WTC11 (cell line): ENCODE measurements around the gene SPDEF. TPM values are rescaled to one million over a fixed set of nuclear protein-coding genes. Genes with fewer than 3 reads are reported as not detected.

Experiments
- ATAC-seq: fragments of 200-7000 bp; cut with Tn5 transposase; 2 replicates; pipeline ENCODE4 v1.10.0; 2021; ENCODE audit warnings: mild to moderate bottlenecking, moderate library complexity
- CTCF ChIA-PET: fragments of 300-600 bp; sonication (Branson Sonifier 250); formaldehyde crosslinking; loops from one replicate; lab custom pipeline; 2021; ENCODE audit warnings: antibody characterized with exemption; lab: Charles Lee
- POLR2A ChIA-PET: fragments of 350-600 bp; sonication (Branson Sonifier 250); formaldehyde crosslinking; loops from one replicate; lab custom pipeline; 2021; ENCODE audit warnings: antibody characterized with exemption; lab: Charles Lee
- DNase-seq: peaks from one replicate; pipeline ENCODE4 v3.0.0; 2021; ENCODE audit warnings: low spot score
- H3K27ac Mint-ChIP-seq: 2 replicates; pipeline ENCODE4 v1.8.0; 2021; ENCODE audit warnings: mixed read lengths
- H3K27me3 Mint-ChIP-seq: 2 replicates; pipeline ENCODE4 v1.8.0; 2021; ENCODE audit warnings: low read depth, mild to moderate bottlenecking, moderate library complexity, mixed read lengths
- H3K36me3 Mint-ChIP-seq: 2 replicates; pipeline ENCODE4 v1.8.0; 2021; ENCODE audit warnings: mixed read lengths
- H3K4me1 Mint-ChIP-seq: 2 replicates; pipeline ENCODE4 v1.8.0; 2022; ENCODE audit warnings: mixed read lengths
- H3K4me3 Mint-ChIP-seq: 2 replicates; pipeline ENCODE4 v1.8.0; 2021; ENCODE audit warnings: mild to moderate bottlenecking, moderate library complexity, mixed read lengths
- H3K9me3 Mint-ChIP-seq: 2 replicates; pipeline ENCODE4 v1.8.0; 2021; ENCODE audit warnings: mixed read lengths
- HMGA2 ChIP-seq: fragments of 250-450 bp; sonication (Bioruptor Pico); IDR thresholded peaks from 2 replicates; pipeline ENCODE4 v1.4.0; 2021; ENCODE audit warnings: mild to moderate bottlenecking, moderate library complexity
- IRF2 ChIP-seq: sonication (generic); formaldehyde crosslinking; IDR thresholded peaks from 2 replicates; pipeline ENCODE4 v1.8.0; 2022; ENCODE audit warnings: low read depth, missing genetic modification reagents, borderline replicate concordance
- MYBL2 ChIP-seq: sonication (generic); formaldehyde crosslinking; IDR thresholded peaks from 2 replicates; pipeline ENCODE4 v1.8.1; 2023; ENCODE audit warnings: mild to moderate bottlenecking, moderate library complexity, missing genetic modification reagents
- NFATC4 ChIP-seq: fragments of 250-450 bp; sonication (Bioruptor Pico); IDR thresholded peaks from 2 replicates; pipeline ENCODE4 v1.9.0; 2021; ENCODE audit warnings: mild to moderate bottlenecking
- NFE2L1 ChIP-seq: sonication (generic); formaldehyde crosslinking; IDR thresholded peaks from 2 replicates; pipeline ENCODE4 v1.8.1; 2023; ENCODE audit warnings: missing genetic modification reagents
- NR1H2 ChIP-seq: sonication (generic); formaldehyde crosslinking; IDR thresholded peaks from 2 replicates; pipeline ENCODE4 v1.9.0; 2021; ENCODE audit warnings: mild to moderate bottlenecking, moderate library complexity, missing genetic modification reagents
- NR2C2 ChIP-seq: sonication (generic); formaldehyde crosslinking; IDR thresholded peaks from 2 replicates; pipeline ENCODE4 v1.8.0; 2022; ENCODE audit warnings: mild to moderate bottlenecking, missing genetic modification reagents
- NR3C1 ChIP-seq: sonication (generic); formaldehyde crosslinking; conservative IDR thresholded peaks from 2 replicates; pipeline ENCODE4 v1.8.1; 2023; ENCODE audit warnings: low read depth, mild to moderate bottlenecking, missing genetic modification reagents
- RELA ChIP-seq: sonication (generic); formaldehyde crosslinking; IDR thresholded peaks from 2 replicates; pipeline ENCODE4 v1.8.1; 2022; ENCODE audit warnings: missing genetic modification reagents, mild to moderate bottlenecking, borderline replicate concordance
- SMAD4 ChIP-seq: sonication (generic); formaldehyde crosslinking; IDR thresholded peaks from 2 replicates; pipeline ENCODE4 v1.8.0; 2022; ENCODE audit warnings: mild to moderate bottlenecking, missing genetic modification reagents
- SOX15 ChIP-seq: fragments of 250-450 bp; sonication (Bioruptor Pico); IDR thresholded peaks from 2 replicates; pipeline ENCODE4 v1.9.0; 2021; ENCODE audit warnings: mild to moderate bottlenecking
- SP1 ChIP-seq: sonication (generic); formaldehyde crosslinking; conservative IDR thresholded peaks from 2 replicates; pipeline ENCODE4 v1.8.1; 2022; ENCODE audit warnings: missing genetic modification reagents
- TCF7 ChIP-seq: sonication (generic); formaldehyde crosslinking; IDR thresholded peaks from 2 replicates; pipeline ENCODE4 v1.8.0; 2022; ENCODE audit warnings: mild to moderate bottlenecking, low read depth, missing genetic modification reagents, moderate library complexity
- ZNF232 ChIP-seq: sonication (generic); formaldehyde crosslinking; IDR thresholded peaks from 2 replicates; pipeline ENCODE4 v1.8.0; 2022; ENCODE audit warnings: mild to moderate bottlenecking, missing genetic modification reagents
- ZNF396 ChIP-seq: fragments of 250-450 bp; sonication (Bioruptor Pico); IDR thresholded peaks from 2 replicates; pipeline ENCODE4 v1.8.0; 2021; ENCODE audit warnings: mild to moderate bottlenecking, moderate library complexity, borderline replicate concordance
- ZNF423 ChIP-seq: fragments of 250-450 bp; sonication (Bioruptor Pico); IDR thresholded peaks from 2 replicates; pipeline ENCODE4 v2.1.2; 2022; ENCODE audit warnings: mild to moderate bottlenecking, moderate library complexity
- ZNF671 ChIP-seq: fragments of 250-450 bp; sonication (Bioruptor Pico); IDR thresholded peaks from 2 replicates; pipeline ENCODE4 v1.8.0; 2021; ENCODE audit warnings: mild to moderate bottlenecking
- total RNA-seq: library from RNA; stranded (reverse); gene quantifications from 3 replicates; pipeline ENCODE4 v1.2.3, GENCODE V29; 2021
- TF ChIP-seq, protein P1 (sequence below): sonication (generic); formaldehyde crosslinking; IDR thresholded peaks from 2 replicates; pipeline ENCODE4 v1.8.0; 2022; ENCODE audit warnings: mild to moderate bottlenecking, missing genetic modification reagents
- TF ChIP-seq, protein P2 (sequence below): sonication (generic); formaldehyde crosslinking; IDR thresholded peaks from 2 replicates; pipeline ENCODE4 v1.8.0; 2022; ENCODE audit warnings: mild to moderate bottlenecking, missing genetic modification reagents
- TF ChIP-seq, protein P3 (sequence below): sonication (generic); formaldehyde crosslinking; IDR thresholded peaks from 2 replicates; pipeline ENCODE4 v1.8.1; 2023; ENCODE audit warnings: mild to moderate bottlenecking, missing genetic modification reagents, moderate library complexity
- TF ChIP-seq, protein P4 (sequence below): fragments of 250-450 bp; sonication (Bioruptor Pico); IDR thresholded peaks from 2 replicates; pipeline ENCODE4 v1.9.0; 2021; ENCODE audit warnings: moderate library complexity, mild to moderate bottlenecking, inconsistent platforms, borderline replicate concordance
- TF ChIP-seq, protein P5 (sequence below): sonication (generic); formaldehyde crosslinking; IDR thresholded peaks from 2 replicates; pipeline ENCODE4 v1.8.1; 2022; ENCODE audit warnings: mild to moderate bottlenecking, moderate library complexity, missing genetic modification reagents
- TF ChIP-seq, protein P6 (sequence below): sonication (generic); formaldehyde crosslinking; IDR thresholded peaks from 2 replicates; pipeline ENCODE4 v1.8.0; 2022; ENCODE audit warnings: mild to moderate bottlenecking, missing genetic modification reagents

Gene SPDEF
- total RNA-seq, 1 experiment from 2014 or later, result 0.72 TPM

DNA sequence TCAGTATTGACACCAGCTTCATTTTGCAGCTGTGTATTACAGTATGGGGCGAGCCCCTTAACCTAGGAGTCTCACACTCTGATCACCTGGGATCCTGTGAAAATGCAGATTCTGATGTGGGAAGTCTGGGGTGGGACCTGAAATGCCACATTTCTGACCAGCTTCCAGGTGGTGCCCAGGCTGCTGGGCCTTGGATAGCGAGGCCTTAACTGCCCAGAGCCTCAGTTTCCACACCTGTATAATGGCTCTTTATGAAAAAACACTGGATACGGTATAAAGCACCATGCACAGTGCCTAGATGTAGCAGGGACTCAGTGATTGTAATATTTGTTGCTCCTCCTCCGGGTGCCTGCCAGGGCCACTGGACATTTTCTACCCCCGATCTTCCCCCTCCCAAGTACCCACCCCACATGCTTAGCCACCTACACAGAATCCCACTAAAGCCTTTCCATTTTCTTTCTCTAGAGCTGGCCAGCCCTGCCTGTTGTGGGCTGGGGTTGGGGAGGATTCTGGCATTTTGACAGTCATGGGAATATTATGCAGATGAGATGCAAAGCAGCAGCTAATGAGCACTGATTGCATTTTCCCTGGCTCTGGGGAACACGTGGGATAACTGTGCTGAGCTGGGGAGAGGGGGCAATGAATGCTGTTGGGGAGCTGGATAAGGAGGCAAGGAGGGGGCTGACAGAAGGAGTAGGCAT, 44.8 kb downstream of the SPDEF start (continued):
- TF ChIP-seq, protein P1, sequence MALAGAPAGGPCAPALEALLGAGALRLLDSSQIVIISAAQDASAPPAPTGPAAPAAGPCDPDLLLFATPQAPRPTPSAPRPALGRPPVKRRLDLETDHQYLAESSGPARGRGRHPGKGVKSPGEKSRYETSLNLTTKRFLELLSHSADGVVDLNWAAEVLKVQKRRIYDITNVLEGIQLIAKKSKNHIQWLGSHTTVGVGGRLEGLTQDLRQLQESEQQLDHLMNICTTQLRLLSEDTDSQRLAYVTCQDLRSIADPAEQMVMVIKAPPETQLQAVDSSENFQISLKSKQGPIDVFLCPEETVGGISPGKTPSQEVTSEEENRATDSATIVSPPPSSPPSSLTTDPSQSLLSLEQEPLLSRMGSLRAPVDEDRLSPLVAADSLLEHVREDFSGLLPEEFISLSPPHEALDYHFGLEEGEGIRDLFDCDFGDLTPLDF (CRISPR knock-in tag), result no peak
- TF ChIP-seq, protein P2, sequence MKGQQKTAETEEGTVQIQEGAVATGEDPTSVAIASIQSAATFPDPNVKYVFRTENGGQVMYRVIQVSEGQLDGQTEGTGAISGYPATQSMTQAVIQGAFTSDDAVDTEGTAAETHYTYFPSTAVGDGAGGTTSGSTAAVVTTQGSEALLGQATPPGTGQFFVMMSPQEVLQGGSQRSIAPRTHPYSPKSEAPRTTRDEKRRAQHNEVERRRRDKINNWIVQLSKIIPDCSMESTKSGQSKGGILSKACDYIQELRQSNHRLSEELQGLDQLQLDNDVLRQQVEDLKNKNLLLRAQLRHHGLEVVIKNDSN (CRISPR knock-in tag), result no peak
- TF ChIP-seq ZNF671, result no peak
- TF ChIP-seq SOX15 (CRISPR knock-in tag), result no peak
- no peak for TF ChIP-seq IRF2 (CRISPR knock-in tag)
- no peak for TF ChIP-seq NR2C2 (CRISPR knock-in tag)
- TF ChIP-seq NFE2L1 (CRISPR knock-in tag), result no peak
- TF ChIP-seq ZNF232 (CRISPR knock-in tag), result no peak
- TF ChIP-seq, protein P3, sequence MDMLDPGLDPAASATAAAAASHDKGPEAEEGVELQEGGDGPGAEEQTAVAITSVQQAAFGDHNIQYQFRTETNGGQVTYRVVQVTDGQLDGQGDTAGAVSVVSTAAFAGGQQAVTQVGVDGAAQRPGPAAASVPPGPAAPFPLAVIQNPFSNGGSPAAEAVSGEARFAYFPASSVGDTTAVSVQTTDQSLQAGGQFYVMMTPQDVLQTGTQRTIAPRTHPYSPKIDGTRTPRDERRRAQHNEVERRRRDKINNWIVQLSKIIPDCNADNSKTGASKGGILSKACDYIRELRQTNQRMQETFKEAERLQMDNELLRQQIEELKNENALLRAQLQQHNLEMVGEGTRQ (CRISPR knock-in tag), result no peak
- TF ChIP-seq ZNF423 (CRISPR knock-in tag), result no peak
- no peak for TF ChIP-seq RELA (CRISPR knock-in tag)
- TF ChIP-seq SMAD4 (CRISPR knock-in tag), result no peak
- TF ChIP-seq, all 79 proteins: peak for 0

DNA sequence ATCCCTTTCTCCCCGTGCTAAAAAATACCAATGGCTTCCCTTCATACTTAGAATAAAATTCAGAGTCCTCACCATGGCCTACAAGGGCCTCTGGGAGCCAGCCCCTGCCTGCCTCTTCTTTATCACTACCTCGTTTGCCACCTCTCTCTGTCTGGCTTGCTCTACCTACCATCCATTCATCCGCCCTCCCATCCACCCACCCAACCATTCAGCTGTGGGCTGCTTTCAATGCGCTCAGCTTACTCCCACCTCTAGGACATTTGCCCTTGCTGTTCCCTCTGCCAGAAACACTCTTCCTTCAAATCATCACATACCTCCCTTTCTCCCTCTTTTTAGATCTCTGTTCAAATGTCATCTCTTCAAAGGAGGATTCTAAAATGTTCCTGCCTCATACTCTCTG, 45.8 kb downstream of the SPDEF start:
- ChIA-PET CTCF (no interaction called here), POLR2A (no interaction called here)
- Mint-ChIP-seq H3K27ac (no peak overlapping the region), H3K27me3 (peaks cover 3% of the 10 kb centered on the region), H3K36me3 (no peaks in the 10 kb centered on the region), H3K4me3 (no peak overlapping the region), H3K4me1 (peaks cover 31% of the 10 kb centered on the region), H3K9me3 (peaks cover 14% of the 10 kb centered on the region; the same call in 1 of the 2 replicates)
- no peak for ATAC-seq
- DNase-seq, result no peak
- TF ChIP-seq NFATC4 (CRISPR knock-in tag), result no peak

DNA sequence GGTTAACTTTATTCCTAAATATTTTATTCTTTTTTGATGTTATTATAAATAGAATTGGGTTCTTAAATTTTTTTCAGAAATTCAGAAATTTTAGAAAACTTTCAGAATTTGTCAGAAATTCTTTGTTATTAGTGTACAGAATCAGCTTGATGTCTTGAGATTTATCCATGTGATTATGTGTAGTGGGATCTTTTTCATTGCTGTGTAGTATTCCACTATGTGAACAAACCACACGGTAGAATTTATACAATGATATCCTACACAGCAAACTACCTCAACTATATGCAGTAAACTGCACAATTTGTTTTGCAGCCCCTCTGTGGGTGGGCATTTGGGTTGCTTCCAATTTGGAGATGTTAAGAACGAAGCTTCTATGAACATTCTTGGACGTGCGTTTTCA, 46.3 kb downstream of the SPDEF start:
- Mint-ChIP-seq H3K36me3 (no peaks in the 10 kb centered on the region), H3K4me1 (peaks cover 29% of the 10 kb centered on the region), H3K27ac (no peak overlapping the region), H3K27me3 (peaks cover 3% of the 10 kb centered on the region), H3K4me3 (no peak overlapping the region), H3K9me3 (peaks cover 14% of the 10 kb centered on the region; the same call in 1 of the 2 replicates)
- CTCF ChIA-PET, result interaction anchor here (1.3 kb wide), 1 partner anchor 16 kb away, joined by 3 read pairs; no protein-coding TSS in a partner anchor
- ATAC-seq (no peak), DNase-seq (no peak)
- POLR2A ChIA-PET, result no interaction called here
- no peak for TF ChIP-seq TCF7 (CRISPR knock-in tag)
- TF ChIP-seq, protein P4, sequence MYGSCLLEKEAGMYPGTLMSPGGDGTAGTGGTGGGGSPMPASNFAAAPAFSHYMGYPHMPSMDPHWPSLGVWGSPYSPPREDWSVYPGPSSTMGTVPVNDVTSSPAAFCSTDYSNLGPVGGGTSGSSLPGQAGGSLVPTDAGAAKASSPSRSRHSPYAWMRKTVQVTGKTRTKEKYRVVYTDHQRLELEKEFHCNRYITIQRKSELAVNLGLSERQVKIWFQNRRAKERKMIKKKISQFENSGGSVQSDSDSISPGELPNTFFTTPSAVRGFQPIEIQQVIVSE (CRISPR knock-in tag), result no peak

DNA sequence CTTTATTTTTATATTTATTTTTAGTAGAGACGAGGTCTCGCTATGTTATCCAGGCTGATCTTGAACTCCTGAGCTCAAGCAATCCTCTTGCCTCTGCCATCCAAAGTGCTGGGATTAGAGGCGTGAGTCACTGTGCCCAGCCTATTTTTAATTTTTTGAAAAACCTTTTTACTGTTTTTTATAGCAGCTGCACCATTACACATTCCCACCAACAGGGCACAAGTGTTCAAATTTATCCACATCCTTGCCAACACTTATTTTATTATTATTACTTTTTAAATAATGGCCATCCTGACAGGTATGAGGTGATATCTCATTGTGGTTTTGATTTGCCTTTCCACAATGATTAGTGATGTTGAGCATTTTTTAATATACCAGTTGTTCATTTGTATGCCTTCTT, 47.7 kb downstream of the SPDEF start:
- ChIA-PET POLR2A (no interaction called here), CTCF (interaction anchor here (1.3 kb wide), 1 partner anchor 18 kb away, joined by 3 read pairs; no protein-coding TSS in a partner anchor)
- no peak for ATAC-seq
- TF ChIP-seq, protein P5, sequence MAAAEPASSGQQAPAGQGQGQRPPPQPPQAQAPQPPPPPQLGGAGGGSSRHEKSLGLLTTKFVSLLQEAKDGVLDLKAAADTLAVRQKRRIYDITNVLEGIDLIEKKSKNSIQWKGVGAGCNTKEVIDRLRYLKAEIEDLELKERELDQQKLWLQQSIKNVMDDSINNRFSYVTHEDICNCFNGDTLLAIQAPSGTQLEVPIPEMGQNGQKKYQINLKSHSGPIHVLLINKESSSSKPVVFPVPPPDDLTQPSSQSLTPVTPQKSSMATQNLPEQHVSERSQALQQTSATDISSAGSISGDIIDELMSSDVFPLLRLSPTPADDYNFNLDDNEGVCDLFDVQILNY, result no peak
- TF ChIP-seq NR3C1 (CRISPR knock-in tag) (no peak), MYBL2 (no peak), HMGA2 (CRISPR knock-in tag) (no peak), SMAD4 (CRISPR knock-in tag) (no peak), ZNF396 (CRISPR knock-in tag) (no peak), NR1H2 (CRISPR knock-in tag) (no peak), SP1 (CRISPR knock-in tag) (no peak)
- TF ChIP-seq, protein P1 (CRISPR knock-in tag), result no peak
- TF ChIP-seq, protein P6, sequence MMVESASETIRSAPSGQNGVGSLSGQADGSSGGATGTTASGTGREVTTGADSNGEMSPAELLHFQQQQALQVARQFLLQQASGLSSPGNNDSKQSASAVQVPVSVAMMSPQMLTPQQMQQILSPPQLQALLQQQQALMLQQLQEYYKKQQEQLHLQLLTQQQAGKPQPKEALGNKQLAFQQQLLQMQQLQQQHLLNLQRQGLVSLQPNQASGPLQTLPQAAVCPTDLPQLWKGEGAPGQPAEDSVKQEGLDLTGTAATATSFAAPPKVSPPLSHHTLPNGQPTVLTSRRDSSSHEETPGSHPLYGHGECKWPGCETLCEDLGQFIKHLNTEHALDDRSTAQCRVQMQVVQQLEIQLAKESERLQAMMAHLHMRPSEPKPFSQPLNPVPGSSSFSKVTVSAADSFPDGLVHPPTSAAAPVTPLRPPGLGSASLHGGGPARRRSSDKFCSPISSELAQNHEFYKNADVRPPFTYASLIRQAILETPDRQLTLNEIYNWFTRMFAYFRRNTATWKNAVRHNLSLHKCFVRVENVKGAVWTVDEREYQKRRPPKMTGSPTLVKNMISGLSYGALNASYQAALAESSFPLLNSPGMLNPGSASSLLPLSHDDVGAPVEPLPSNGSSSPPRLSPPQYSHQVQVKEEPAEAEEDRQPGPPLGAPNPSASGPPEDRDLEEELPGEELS (CRISPR knock-in tag), result no peak

More for the DNA sequence above, 47.7 kb downstream of the SPDEF start:
- no peaks in the 10 kb centered on the region for H3K27me3 Mint-ChIP-seq
- H3K36me3 Mint-ChIP-seq, result no peaks in the 10 kb centered on the region
- H3K4me3 Mint-ChIP-seq, result no peak overlapping the region
- no peak for DNase-seq
- H3K9me3 Mint-ChIP-seq, result peaks cover 14% of the 10 kb centered on the region; the same call in 1 of the 2 replicates
- H3K27ac Mint-ChIP-seq, result no peak overlapping the region
- H3K4me1 Mint-ChIP-seq, result peaks cover 18% of the 10 kb centered on the region
